ENCODE measurements around the gene COL26A1.
"Not testable (repeated sequence)": the region's sequence is repeated elsewhere in the genome, so short reads cannot be mapped to it uniquely, and the experiment has no call there.

COL26A1 gene

GRCh38 chr7:101442426-101443070 lies 79.9 kb downstream of the COL26A1 start:
- DNase-seq (ENCODE audit: low spot score), result no peak

- DNase-seq (ENCODE audit: low spot score), result no peak
Measured at GRCh38 chr7:101450064-101450463, 87.4 kb downstream of the COL26A1 start.

- no peak for DNase-seq (ENCODE audit: low spot score)
Measured at GRCh38 chr7:101453617-101454016, 90.9 kb downstream of the COL26A1 start.

GRCh38 chr7:101457001-101457750 lies 94.5 kb downstream of the COL26A1 start:
- DNase-seq (ENCODE audit: low spot score), result no peak

- no peak for DNase-seq (ENCODE audit: low spot score)
Measured at GRCh38 chr7:101465131-101465530, 102.5 kb downstream of the COL26A1 start.

GRCh38 chr7:101465576-101466196 lies 103.0 kb downstream of the COL26A1 start:
- DNase-seq (ENCODE audit: low spot score), result no peak

GRCh38 chr7:101466871-101467270 lies 104.2 kb downstream of the COL26A1 start:
- no peak for DNase-seq (ENCODE audit: low spot score)

GRCh38 chr7:101468546-101469275 lies 106.0 kb downstream of the COL26A1 start:
- DNase-seq (ENCODE audit: low spot score), result no peak

GRCh38 chr7:101470668-101471487 lies 108.2 kb downstream of the COL26A1 start:
- no peak for DNase-seq (ENCODE audit: low spot score)

- no peak for DNase-seq (ENCODE audit: low spot score)
Measured at GRCh38 chr7:101474178-101474577, 111.5 kb downstream of the COL26A1 start.

GRCh38 chr7:101475691-101476090 lies 113.0 kb downstream of the COL26A1 start:
- not testable (repeated sequence) for DNase-seq (ENCODE audit: low spot score)

GRCh38 chr7:101479217-101479616 lies 116.5 kb downstream of the COL26A1 start:
- no peak for DNase-seq (ENCODE audit: low spot score)

GRCh38 chr7:101486056-101486432 lies 123.4 kb downstream of the COL26A1 start:
- DNase-seq (ENCODE audit: low spot score), result not testable (repeated sequence)

- no peak for DNase-seq (ENCODE audit: low spot score)
Measured at GRCh38 chr7:101486433-101487104, 123.9 kb downstream of the COL26A1 start.

GRCh38 chr7:101487105-101487458 lies 124.4 kb downstream of the COL26A1 start:
- DNase-seq (ENCODE audit: low spot score), result no peak

- DNase-seq (ENCODE audit: low spot score), result no peak
Measured at GRCh38 chr7:101487753-101488152, 125.1 kb downstream of the COL26A1 start.

- DNase-seq (ENCODE audit: low spot score), result no peak
Measured at GRCh38 chr7:101488826-101489572, 126.3 kb downstream of the COL26A1 start.

GRCh38 chr7:101490439-101490838 lies 127.8 kb downstream of the COL26A1 start:
- not testable (repeated sequence) for DNase-seq (ENCODE audit: low spot score)

- not testable (repeated sequence) for DNase-seq (ENCODE audit: low spot score)
Measured at GRCh38 chr7:101491442-101491841, 128.8 kb downstream of the COL26A1 start.

GRCh38 chr7:101494602-101495329 lies 132.1 kb downstream of the COL26A1 start:
- no peak for DNase-seq (ENCODE audit: low spot score)

All from globus pallidus (tissue), 1 donor.